K562 (cell line): ENCODE results near the gene MSX1. TPM values are rescaled to one million over a fixed set of nuclear protein-coding genes. Genes with fewer than 3 reads are reported as not detected.

Source experiments
- ATAC-seq: fragments of 200-7000 bp; cut with Tn5 transposase; 3 replicates; pipeline ENCODE4 v1.9.1; 2020; ENCODE audit warnings: moderate library complexity
- BruUV-seq: library from RNA; stranded (reverse); fragments of 400-500 nt; replicated peaks from 2 replicates; lab custom pipeline; 2021; lab: Mats Ljungman, UMichigan
- CTCF ChIA-PET: fragments of 300-600 bp; formaldehyde crosslinking; extraction: SDS; loops from one replicate; lab custom pipeline; 2021; ENCODE audit warnings: low intra/inter-chr PET ratio; lab: Yijun Ruan, JAX
- POLR2A ChIA-PET: fragments of 300-600, 350-650 bp; sonication (Branson Sonifier 250); formaldehyde crosslinking; extraction: SDS; loops from one replicate; lab custom pipeline; 2021; ENCODE audit warnings: antibody characterized with exemption, inconsistent platforms; lab: Yijun Ruan, JAX
- DNase-seq, 4 experiments: peaks; one replicate each; pipeline versions ENCODE4 v3.0.0 to v3.0.0-alpha.2; 2011 to 2018; ENCODE audit warnings: low spot score in 3 of 4, mixed read lengths in 3 of 4; ENCODE audit errors: extremely low read depth in 1 of 4
- FAIRE-seq: peaks from 2 replicates; lab custom pipeline; 2011; peaks lifted over from hg19 to GRCh38; lab: Jason Lieb, UNC
- H2AFZ ChIP-seq: 2 replicates; pipeline ENCODE4 v1.6.0; 2011; ENCODE audit warnings: low read depth, low read length, control low read depth, inconsistent platforms
- H3K27ac ChIP-seq: fragments of 200-600 bp; 3 replicates; pipeline ENCODE4 v1.8.0; 2011; ENCODE audit warnings: low read depth, mild to moderate bottlenecking, control low read depth, inconsistent platforms, low read length, moderate library complexity, mixed read lengths; ENCODE audit errors: extremely low read depth
- H3K27me3 ChIP-seq, 2 experiments: fragments of 300-600 bp in 1 of 2; 2 replicates in 1 of 2; 3 replicates in 1 of 2; pipeline versions ENCODE4 v1.6.0 to v1.8.0; 2011; ENCODE audit warnings: inconsistent platforms in 2 of 2, low read length in 2 of 2, mild to moderate bottlenecking in 1 of 2, mixed read lengths in 1 of 2, moderate library complexity in 1 of 2; ENCODE audit not compliant: control insufficient read depth in 2 of 2, insufficient read depth in 2 of 2
- H3K36me3 ChIP-seq: fragments of 300-600 bp; 3 replicates; pipeline ENCODE4 v1.8.0; 2011; ENCODE audit warnings: mild to moderate bottlenecking, low read length, inconsistent platforms; ENCODE audit not compliant: control insufficient read depth, insufficient read depth
- H3K4me1 ChIP-seq, 2 experiments: fragments of 200-600 bp in 1 of 2; replicated peaks in 1 of 2; 2 replicates in 1 of 2; 3 replicates in 1 of 2; pipeline versions ENCODE4 v1.5.1 to v1.8.0; 2011; ENCODE audit warnings: inconsistent platforms in 2 of 2, low read length in 2 of 2, mild to moderate bottlenecking in 1 of 2, mixed read lengths in 1 of 2, moderate library complexity in 1 of 2; ENCODE audit not compliant: control insufficient read depth in 2 of 2, insufficient read depth in 2 of 2
- H3K4me2 ChIP-seq: 2 replicates; pipeline ENCODE4 v1.6.1; 2011; ENCODE audit warnings: low read length, control low read depth, inconsistent platforms, mixed read lengths; ENCODE audit not compliant: insufficient read depth
- H3K4me3 ChIP-seq: fragments of 200-600 bp; sonication (generic), shearing (Covaris generic); 2 replicates; pipeline ENCODE4 v1.5.1; 2016; ENCODE audit warnings: control low read depth, inconsistent platforms
- H3K79me2 ChIP-seq: fragments of 200-600 bp; 3 replicates; pipeline ENCODE4 v1.8.0; 2011; ENCODE audit warnings: low read length, inconsistent platforms; ENCODE audit not compliant: control insufficient read depth, insufficient read depth
- H3K9ac ChIP-seq, 2 experiments: 2 replicates each; pipeline versions ENCODE4 v1.6.0 to v1.6.1; 2011; ENCODE audit warnings: low read depth in 2 of 2, low read length in 2 of 2, control low read depth in 1 of 2, inconsistent platforms in 1 of 2, mild to moderate bottlenecking in 1 of 2, mixed read lengths in 1 of 2; ENCODE audit not compliant: insufficient read depth in 1 of 2
- H3K9me1 ChIP-seq: one replicate; pipeline ENCODE4 v1.6.0; 2011; ENCODE audit warnings: inconsistent platforms, mild to moderate bottlenecking, low read length, moderate library complexity; ENCODE audit not compliant: control insufficient read depth, insufficient read depth
- H3K9me3 ChIP-seq: replicated peaks from 2 replicates; pipeline ENCODE4 v1.5.1; 2011; ENCODE audit warnings: low read depth, low read length, inconsistent platforms; ENCODE audit not compliant: control insufficient read depth, insufficient read depth
- H4K20me1 ChIP-seq: replicated peaks from 2 replicates; pipeline ENCODE4 v1.6.1; 2011; ENCODE audit warnings: low read length, inconsistent platforms, mixed read lengths; ENCODE audit not compliant: control insufficient read depth, insufficient read depth
- BRD4 ChIP-seq: fragments of 200-600 bp; sonication (generic); IDR thresholded peaks from 2 replicates; pipeline ENCODE4 v1.6.1; 2017; ENCODE audit warnings: inconsistent platforms
- CBFA2T3 ChIP-seq: fragments of 450-650 bp; IDR thresholded peaks from 2 replicates; pipeline ENCODE4 v1.6.1; 2017
- ELF4 ChIP-seq: fragments of 450-650 bp; formaldehyde crosslinking; IDR thresholded peaks from 2 replicates; pipeline ENCODE4 v1.4.0; 2022; ENCODE audit warnings: missing genetic modification characterization
- FOXJ2 ChIP-seq: fragments of 200-800 bp; sonication (Bioruptor generic); IDR thresholded peaks from 2 replicates; pipeline ENCODE4 v1.6.1; 2016; ENCODE audit warnings: missing genetic modification characterization, missing compliant biosample characterization
- HOMEZ ChIP-seq: fragments of 250-450 bp; sonication (Bioruptor Pico); IDR thresholded peaks from 2 replicates; pipeline ENCODE4 v1.4.0; 2020; ENCODE audit warnings: mild to moderate bottlenecking, moderate library complexity
- HSF4 ChIP-seq: fragments of 250-450 bp; sonication (Bioruptor Pico); IDR thresholded peaks from 2 replicates; pipeline ENCODE4 v2.1.2; 2022; ENCODE audit warnings: mild to moderate bottlenecking, moderate library complexity, borderline replicate concordance
- NFIX ChIP-seq: fragments of 250-450 bp; sonication (Bioruptor Pico); IDR thresholded peaks from 2 replicates; pipeline ENCODE4 v1.4.0; 2020; ENCODE audit warnings: low read depth, mild to moderate bottlenecking, moderate library complexity
- NRF1 ChIP-seq, 2 experiments: fragments of 450-650 bp; IDR thresholded peaks in 1 of 2; conservative IDR thresholded peaks in 1 of 2; 2 replicates each; pipeline ENCODE4 v1.6.1; 2014; ENCODE audit warnings: mild to moderate bottlenecking in 2 of 2
- ZFP36 ChIP-seq: fragments of 150-350 bp; IDR thresholded peaks from 2 replicates; pipeline ENCODE4 v1.6.1; 2018; ENCODE audit warnings: low read length, low read depth; ENCODE audit not compliant: partially characterized antibody
- ZNF23 ChIP-seq: fragments of 250-450 bp; sonication (Bioruptor Pico); IDR thresholded peaks from 2 replicates; pipeline ENCODE4 v1.4.0; 2020; ENCODE audit warnings: mild to moderate bottlenecking
- ZNF586 ChIP-seq: fragments of 450-650 bp; formaldehyde crosslinking; conservative IDR thresholded peaks from 2 replicates; pipeline ENCODE4 v1.4.0; 2020; ENCODE audit warnings: mild to moderate bottlenecking, moderate library complexity
- ZNF780A ChIP-seq: fragments of 250-450 bp; sonication (Bioruptor Pico); IDR thresholded peaks from 2 replicates; pipeline ENCODE4 v1.5.0; 2021; ENCODE audit warnings: mild to moderate bottlenecking
- ZNF79 ChIP-seq: fragments of 250-450 bp; sonication (Bioruptor Pico); IDR thresholded peaks from 2 replicates; pipeline ENCODE4 v1.4.0; 2020; ENCODE audit warnings: low read depth, mild to moderate bottlenecking, moderate library complexity
- WGBS: fragments of 100-300 bp; shearing (Covaris generic); methylation state at CpG from one replicate; pipeline ENCODE4 v1.1.6; 2016; ENCODE audit warnings: low coverage, mixed read lengths; ENCODE audit not compliant: insufficient coverage; ENCODE audit errors: missing lambda C conversion rate; 5-methylcytosine and 5-hydroxymethylcytosine counted together
- in situ Hi-C: fragments of 300-500 bp; cut with MboI; formaldehyde crosslinking; loops from 4 replicates; pipeline ENCODE4 v1.15.0; 2018; ENCODE audit warnings: inconsistent platforms, mixed read lengths
- intact Hi-C: fragments of 100-400 bp; cut with micrococcal nuclease; formaldehyde crosslinking; loops from 2 replicates; pipeline ENCODE4 v1.14.2; 2022
- polyA plus RNA-seq, 8 experiments: library from polyadenylated mRNA; depleted of rRNA in 4 of 8; stranded (reverse) in 5 of 8; unstranded in 3 of 8; fragments of >200 nt; fragmentation: Nextera tagmentation in 2 of 8; fragmentation: Illumina TruSeq in 1 of 8; extraction: Ambion mirVana in 2 of 8; extraction: Trizol in 1 of 8; gene quantifications; 2 replicates each; pipeline versions ENCODE4 v1.2.1 to v1.2.3, GENCODE V29; 2011 to 2014; ENCODE audit warnings: inconsistent platforms in 1 of 8, missing spikeins in 1 of 8
- total RNA-seq, 7 experiments: library from RNA; depleted of rRNA in 6 of 7; stranded (reverse); fragments of >200 nt in 6 of 7; fragmentation: Illumina TruSeq in 2 of 7; extraction: Trizol in 2 of 7; gene quantifications; 2 replicates each; pipeline versions ENCODE4 v1.2.1 to v1.2.3, GENCODE V29; 2011 to 2021; ENCODE audit warnings: low replicate concordance in 1 of 7
- TF ChIP-seq, protein P1 (sequence below): fragments of 250-450 bp; sonication (Bioruptor Pico); IDR thresholded peaks from 2 replicates; pipeline ENCODE4 v1.5.0; 2022; ENCODE audit warnings: mild to moderate bottlenecking
- TF ChIP-seq, protein P2 (sequence below): fragments of 450-650 bp; formaldehyde crosslinking; IDR thresholded peaks from 2 replicates; pipeline ENCODE4 v1.4.0; 2020; ENCODE audit warnings: mild to moderate bottlenecking, mixed read lengths
- TF ChIP-seq, protein P3 (sequence below): IDR thresholded peaks from 2 replicates; pipeline ENCODE4 v1.6.1; 2016; ENCODE audit warnings: missing genetic modification characterization, missing compliant biosample characterization
- TF ChIP-seq, protein P4 (sequence below): sonication (generic); formaldehyde crosslinking; IDR thresholded peaks from 2 replicates; pipeline ENCODE4 v1.9.0; 2022; ENCODE audit warnings: mild to moderate bottlenecking, missing genetic modification reagents

The MSX1 gene
- total and polyA plus RNA-seq, 9 of the 15 experiments (the other 6 are each of a cell fraction or from before 2014, with no cell fraction given): 1.3 to 6.3 (median 2.3) TPM

- no peak overlapping the region for H3K27ac ChIP-seq
- no peaks in the 10 kb centered on the region for H3K9me3 ChIP-seq
- no peak overlapping the region for H3K9ac ChIP-seq
- intact Hi-C loops (no loop called here), in situ Hi-C loops (no loop called here)
- H3K4me2 ChIP-seq: no peak overlapping the region
- FAIRE-seq: no peak
- no peaks in the 10 kb centered on the region for H3K36me3 ChIP-seq
- H3K79me2 ChIP-seq: no peaks in the 10 kb centered on the region
- no TSS peak for BruUV-seq
- H3K4me1 ChIP-seq: peaks cover 4 to 23% of the 10 kb centered on the region in 2 experiments; a peak in 3 of 5 replicates
- 8% methylated on average over 4 of the region's 7 CpGs for WGBS
- ATAC-seq: no peak
- no peaks in the 10 kb centered on the region for H3K9me1 ChIP-seq
- no peak overlapping the region for H2AFZ ChIP-seq
- ChIA-PET CTCF (no interaction called here), POLR2A (no interaction called here)
- no peak overlapping the region for H3K4me3 ChIP-seq
- peaks cover 17% of the 10 kb centered on the region for H4K20me1 ChIP-seq
- H3K27me3 ChIP-seq: peaks cover 39 to 63% of the 10 kb centered on the region in 2 experiments
- DNase-seq: no peak
- TF ChIP-seq HSF4 (no peak), ELF4 (CRISPR knock-in tag) (no peak), ZNF79 (no peak), BRD4 (no peak), CBFA2T3 (no peak), ZNF586 (no peak), FOXJ2 (no peak), ZFP36 (no peak), HOMEZ (CRISPR knock-in tag) (no peak), NFIX (no peak), ZNF23 (no peak), ZNF780A (CRISPR knock-in tag) (no peak), NRF1 (conservative IDR thresholded peaks at IDR 0.05 in 1 of 2, IDR thresholded peaks at IDR 0.05 in 1 of 2) (no peak)
- TF ChIP-seq, protein P1, sequence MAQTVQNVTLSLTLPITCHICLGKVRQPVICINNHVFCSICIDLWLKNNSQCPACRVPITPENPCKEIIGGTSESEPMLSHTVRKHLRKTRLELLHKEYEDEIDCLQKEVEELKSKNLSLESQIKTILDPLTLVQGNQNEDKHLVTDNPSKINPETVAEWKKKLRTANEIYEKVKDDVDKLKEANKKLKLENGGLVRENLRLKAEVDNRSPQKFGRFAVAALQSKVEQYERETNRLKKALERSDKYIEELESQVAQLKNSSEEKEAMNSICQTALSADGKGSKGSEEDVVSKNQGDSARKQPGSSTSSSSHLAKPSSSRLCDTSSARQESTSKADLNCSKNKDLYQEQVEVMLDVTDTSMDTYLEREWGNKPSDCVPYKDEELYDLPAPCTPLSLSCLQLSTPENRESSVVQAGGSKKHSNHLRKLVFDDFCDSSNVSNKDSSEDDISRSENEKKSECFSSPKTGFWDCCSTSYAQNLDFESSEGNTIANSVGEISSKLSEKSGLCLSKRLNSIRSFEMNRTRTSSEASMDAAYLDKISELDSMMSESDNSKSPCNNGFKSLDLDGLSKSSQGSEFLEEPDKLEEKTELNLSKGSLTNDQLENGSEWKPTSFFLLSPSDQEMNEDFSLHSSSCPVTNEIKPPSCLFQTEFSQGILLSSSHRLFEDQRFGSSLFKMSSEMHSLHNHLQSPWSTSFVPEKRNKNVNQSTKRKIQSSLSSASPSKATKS (CRISPR knock-in tag): no peak
- TF ChIP-seq, protein P2, sequence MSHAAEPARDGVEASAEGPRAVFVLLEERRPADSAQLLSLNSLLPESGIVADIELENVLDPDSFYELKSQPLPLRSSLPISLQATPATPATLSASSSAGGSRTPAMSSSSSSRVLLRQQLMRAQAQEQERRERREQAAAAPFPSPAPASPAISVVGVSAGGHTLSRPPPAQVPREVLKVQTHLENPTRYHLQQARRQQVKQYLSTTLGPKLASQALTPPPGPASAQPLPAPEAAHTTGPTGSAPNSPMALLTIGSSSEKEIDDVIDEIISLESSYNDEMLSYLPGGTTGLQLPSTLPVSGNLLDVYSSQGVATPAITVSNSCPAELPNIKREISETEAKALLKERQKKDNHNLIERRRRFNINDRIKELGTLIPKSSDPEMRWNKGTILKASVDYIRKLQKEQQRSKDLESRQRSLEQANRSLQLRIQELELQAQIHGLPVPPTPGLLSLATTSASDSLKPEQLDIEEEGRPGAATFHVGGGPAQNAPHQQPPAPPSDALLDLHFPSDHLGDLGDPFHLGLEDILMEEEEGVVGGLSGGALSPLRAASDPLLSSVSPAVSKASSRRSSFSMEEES (CRISPR knock-in tag): no peak
- TF ChIP-seq, protein P3, sequence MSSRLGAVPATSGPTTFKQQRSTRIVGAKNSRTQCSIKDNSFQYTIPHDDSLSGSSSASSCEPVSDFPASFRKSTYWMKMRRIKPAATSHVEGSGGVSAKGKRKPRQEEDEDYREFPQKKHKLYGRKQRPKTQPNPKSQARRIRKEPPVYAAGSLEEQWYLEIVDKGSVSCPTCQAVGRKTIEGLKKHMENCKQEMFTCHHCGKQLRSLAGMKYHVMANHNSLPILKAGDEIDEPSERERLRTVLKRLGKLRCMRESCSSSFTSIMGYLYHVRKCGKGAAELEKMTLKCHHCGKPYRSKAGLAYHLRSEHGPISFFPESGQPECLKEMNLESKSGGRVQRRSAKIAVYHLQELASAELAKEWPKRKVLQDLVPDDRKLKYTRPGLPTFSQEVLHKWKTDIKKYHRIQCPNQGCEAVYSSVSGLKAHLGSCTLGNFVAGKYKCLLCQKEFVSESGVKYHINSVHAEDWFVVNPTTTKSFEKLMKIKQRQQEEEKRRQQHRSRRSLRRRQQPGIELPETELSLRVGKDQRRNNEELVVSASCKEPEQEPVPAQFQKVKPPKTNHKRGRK (tag): no peak
- TF ChIP-seq, protein P4, sequence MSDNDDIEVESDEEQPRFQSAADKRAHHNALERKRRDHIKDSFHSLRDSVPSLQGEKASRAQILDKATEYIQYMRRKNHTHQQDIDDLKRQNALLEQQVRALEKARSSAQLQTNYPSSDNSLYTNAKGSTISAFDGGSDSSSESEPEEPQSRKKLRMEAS: no peak
Observed at GRCh38 chr4:4851906-4852305, 7.6 kb upstream of the MSX1 start.
